Non-pigmented ciliary epithelial cell (primary cell): ENCODE measurements around the gene ZNHIT3.
A peak's percentile ranks its signal among the peaks of the same experiment; 100 is the strongest.
"Not testable (repeated sequence)": the region's sequence is repeated elsewhere in the genome, so short reads cannot be mapped to it uniquely, and the experiment has no call there.

ENCODE experiments used
- DNase-seq: peaks from one replicate; pipeline ENCODE4 v3.0.0-alpha.2; 2010; ENCODE audit warnings: low read depth

The ZNHIT3 gene

GRCh38 chr17:36486204-36487194 lies at the start of gene ZNHIT3:
ZNHIT3 (plus strand) TSS chr17:36486681; CDS start chr17:36486700, 19 bp downstream.
- DNase-seq = peak; percentile 85

- DNase-seq = not testable (repeated sequence)
These were observed 44.7 kb upstream of the ZNHIT3 start for GRCh38 chr17:36441792-36442191.

- no peak for DNase-seq
These were observed 42.7 kb upstream of the ZNHIT3 start for GRCh38 chr17:36443777-36444176.

GRCh38 chr17:36449997-36450396 lies 36.5 kb upstream of the ZNHIT3 start:
- not testable (repeated sequence) for DNase-seq

- not testable (repeated sequence) for DNase-seq
These were observed 33.6 kb upstream of the ZNHIT3 start for GRCh38 chr17:36452888-36453287.

GRCh38 chr17:36457701-36458100 lies 28.8 kb upstream of the ZNHIT3 start:
- DNase-seq = not testable (repeated sequence)

- no peak for DNase-seq
These were observed 27.4 kb upstream of the ZNHIT3 start for GRCh38 chr17:36459045-36459444.

- no peak for DNase-seq
These were observed 26.9 kb upstream of the ZNHIT3 start for GRCh38 chr17:36459601-36460000.

GRCh38 chr17:36460265-36460937 lies 26.1 kb upstream of the ZNHIT3 start:
- DNase-seq = no peak

GRCh38 chr17:36461330-36462110 lies 25.0 kb upstream of the ZNHIT3 start:
- no peak for DNase-seq

- DNase-seq = peak; percentile 24
These were observed 22.3 kb upstream of the ZNHIT3 start for GRCh38 chr17:36463916-36464764.

GRCh38 chr17:36464765-36465088 lies 21.8 kb upstream of the ZNHIT3 start:
- no peak for DNase-seq

GRCh38 chr17:36468903-36469635 lies 17.4 kb upstream of the ZNHIT3 start:
- no peak for DNase-seq

GRCh38 chr17:36469733-36470132 lies 16.7 kb upstream of the ZNHIT3 start:
- DNase-seq = no peak

- DNase-seq = no peak
These were observed 16.0 kb upstream of the ZNHIT3 start for GRCh38 chr17:36470499-36470898.

- no peak for DNase-seq
These were observed 11.9 kb upstream of the ZNHIT3 start for GRCh38 chr17:36474571-36474970.

GRCh38 chr17:36475346-36475970 lies 11.0 kb upstream of the ZNHIT3 start:
- DNase-seq = no peak

GRCh38 chr17:36481829-36482228 lies 4.7 kb upstream of the ZNHIT3 start:
- no peak for DNase-seq

GRCh38 chr17:36482611-36483504 lies 3.6 kb upstream of the ZNHIT3 start:
- DNase-seq = peak; percentile 11
